HCT116 (cell line): ENCODE results near the gene NFIX. TPM values are rescaled to one million over a fixed set of nuclear protein-coding genes. Genes with fewer than 3 reads are reported as not detected.

Experiments used
- ATAC-seq: fragments of 200-7000 bp; cut with Tn5 transposase; 2 replicates; pipeline ENCODE4 v1.9.1; 2020; ENCODE audit warnings: mild to moderate bottlenecking, moderate library complexity
- BruUV-seq: library from RNA; stranded (reverse); fragments of 400-500 nt; replicated peaks from 2 replicates; lab custom pipeline; 2021; lab: Mats Ljungman, UMichigan
- CTCF ChIA-PET: fragments of 300-600 bp; sonication (Branson Sonifier 250); formaldehyde crosslinking; loops from one replicate; lab custom pipeline; 2021; ENCODE audit warnings: antibody characterized with exemption; lab: Charles Lee
- POLR2A ChIA-PET: fragments of 300-600, 350-600 bp; sonication (Branson Sonifier 250); formaldehyde crosslinking; loops from one replicate; lab custom pipeline; 2021; ENCODE audit warnings: antibody characterized with exemption; lab: Charles Lee
- RAD21 ChIA-PET, 2 experiments: fragments of 300-600 bp; sonication (Branson Sonifier 250); formaldehyde crosslinking; loops; one replicate each; lab custom pipeline; 2023; ENCODE audit warnings: low total read pairs in 2 of 2; ENCODE audit not compliant: uncharacterized antibody in 2 of 2, unreplicated experiment in 2 of 2, low non-redundant PET in 1 of 2; lab: Charles Lee
- DNase-seq: peaks from one replicate; pipeline ENCODE4 v3.0.0-alpha.2; 2010; ENCODE audit warnings: low read depth, low spot score
- H2AFZ ChIP-seq: fragments of 200-600 bp; shearing (Covaris generic), sonication (generic); 2 replicates; pipeline ENCODE4 v1.6.1; 2017; ENCODE audit warnings: low read depth, mixed run types, mixed read lengths, antibody characterized with exemption, low read length; ENCODE audit not compliant: poor library complexity, severe bottlenecking
- H3K27ac ChIP-seq: 2 replicates; pipeline ENCODE4 v1.5.1; 2012; ENCODE audit warnings: low read depth, low read length
- H3K27me3 ChIP-seq: fragments of 200-600 bp; sonication (generic); 2 replicates; pipeline ENCODE4 v1.6.1; 2016; ENCODE audit warnings: mixed run types, low read length, mixed read lengths; ENCODE audit not compliant: insufficient read depth
- H3K36me3 ChIP-seq, 2 experiments: fragments of 200-500 bp in 1 of 2; fragments of 200-600 bp in 1 of 2; sonication (Bioruptor generic) in 1 of 2; sonication (generic) in 1 of 2; 2 replicates each; pipeline versions ENCODE4 v1.5.1 to v1.6.1; 2014 to 2016; ENCODE audit warnings: low read length in 2 of 2, inconsistent platforms in 1 of 2, mixed read lengths in 1 of 2, mixed run types in 1 of 2; ENCODE audit not compliant: insufficient read depth in 2 of 2, control insufficient read depth in 1 of 2
- H3K4me1 ChIP-seq, 2 experiments: fragments of 200-600 bp in 1 of 2; sonication (generic) in 1 of 2; 2 replicates each; pipeline versions ENCODE4 v1.5.1 to v1.6.1; 2012 to 2017; ENCODE audit warnings: low read length in 2 of 2, inconsistent platforms in 1 of 2, mild to moderate bottlenecking in 1 of 2, mixed read lengths in 1 of 2, mixed run types in 1 of 2, moderate library complexity in 1 of 2; ENCODE audit not compliant: insufficient read depth in 2 of 2, control insufficient read depth in 1 of 2
- H3K4me2 ChIP-seq: fragments of 200-600 bp; sonication (generic); 2 replicates; pipeline ENCODE4 v1.6.1; 2017; ENCODE audit warnings: mixed run types, low read length, mixed read lengths
- H3K4me3 ChIP-seq, 2 experiments: fragments of 200-600 bp in 1 of 2; sonication (generic) in 1 of 2; replicated peaks in 1 of 2; 2 replicates each; pipeline ENCODE4 v1.5.1; 2011 to 2016; ENCODE audit warnings: low read length in 2 of 2, control low read depth in 1 of 2, low read depth in 1 of 2, mild to moderate bottlenecking in 1 of 2, mixed read lengths in 1 of 2, mixed run types in 1 of 2
- H3K79me2 ChIP-seq: fragments of 200-600 bp; sonication (generic); 2 replicates; pipeline ENCODE4 v1.6.1; 2017; ENCODE audit warnings: mild to moderate bottlenecking, mixed run types, low read length, moderate library complexity, mixed read lengths; ENCODE audit not compliant: insufficient read depth
- H3K9ac ChIP-seq: fragments of 200-600 bp; sonication (generic); 2 replicates; pipeline ENCODE4 v1.6.1; 2016; ENCODE audit warnings: low read length, mixed read lengths
- H3K9me2 ChIP-seq: fragments of 200-600 bp; sonication (generic), shearing (Covaris generic); 2 replicates; pipeline ENCODE4 v1.6.1; 2017; ENCODE audit warnings: mixed run types, mild to moderate bottlenecking, moderate library complexity; ENCODE audit not compliant: insufficient read depth
- H3K9me3 ChIP-seq, 2 experiments: fragments of 200-500 bp in 1 of 2; fragments of 200-600 bp in 1 of 2; sonication (Bioruptor generic) in 1 of 2; sonication (generic) in 1 of 2; 2 replicates each; pipeline ENCODE4 v1.6.1; 2014 to 2017; ENCODE audit warnings: low read length in 2 of 2, mixed read lengths in 2 of 2, inconsistent platforms in 1 of 2, low read depth in 1 of 2, mild to moderate bottlenecking in 1 of 2, mixed run types in 1 of 2, moderate library complexity in 1 of 2; ENCODE audit not compliant: control insufficient read depth in 1 of 2, insufficient read depth in 1 of 2
- H4K20me1 ChIP-seq: fragments of 200-600 bp; sonication (generic), shearing (Covaris generic); 2 replicates; pipeline ENCODE4 v1.6.1; 2017; ENCODE audit warnings: mixed run types, mild to moderate bottlenecking, moderate library complexity; ENCODE audit not compliant: insufficient read depth
- CTCF ChIP-seq, 3 experiments: fragments of 200-600 bp in 1 of 3; sonication (generic) in 1 of 3; IDR thresholded peaks in 2 of 3; conservative IDR thresholded peaks in 1 of 3; 2 replicates each; pipeline ENCODE4 v1.5.1; 2012 to 2017; ENCODE audit warnings: low read depth in 2 of 3, low read length in 2 of 3, antibody characterized with exemption in 1 of 3, borderline replicate concordance in 1 of 3, control low read depth in 1 of 3, mild to moderate bottlenecking in 1 of 3, mixed read lengths in 1 of 3, mixed run types in 1 of 3, moderate library complexity in 1 of 3; ENCODE audit not compliant: insufficient read depth in 1 of 3
- EGR1 ChIP-seq: IDR thresholded peaks from 2 replicates; pipeline ENCODE4 v1.6.1; 2012; ENCODE audit warnings: low read depth
- ELF1 ChIP-seq: IDR thresholded peaks from 2 replicates; pipeline ENCODE4 v1.6.1; 2012; ENCODE audit warnings: low read depth, borderline replicate concordance
- EZH2 ChIP-seq: fragments of 200-600 bp; sonication (generic); IDR thresholded peaks from 2 replicates; pipeline ENCODE4 v1.6.1; 2017; ENCODE audit warnings: antibody characterized with exemption, mixed run types
- MAX ChIP-seq: IDR thresholded peaks from 2 replicates; pipeline ENCODE4 v1.6.1; 2012
- POLR2A ChIP-seq: IDR thresholded peaks from 2 replicates; pipeline ENCODE4 v1.7.0; 2011; ENCODE audit warnings: borderline replicate concordance; ENCODE audit not compliant: insufficient read depth, insufficient read length; ENCODE audit errors: extremely low read depth
- RAD21 ChIP-seq: IDR thresholded peaks from 2 replicates; pipeline ENCODE4 v1.6.1; 2012; ENCODE audit warnings: low read depth, mild to moderate bottlenecking
- SP1 ChIP-seq: IDR thresholded peaks from 2 replicates; pipeline ENCODE4 v1.6.1; 2012; ENCODE audit warnings: low read depth
- SRF ChIP-seq: IDR thresholded peaks from 2 replicates; pipeline ENCODE4 v1.6.1; 2012; ENCODE audit warnings: low read depth
- TCF7L2 ChIP-seq: IDR thresholded peaks from 2 replicates; pipeline ENCODE4 v1.7.0; 2011; ENCODE audit warnings: borderline replicate concordance, inconsistent platforms; ENCODE audit not compliant: insufficient read depth, insufficient read length; ENCODE audit errors: extremely low read depth
- YY1 ChIP-seq: IDR thresholded peaks from 2 replicates; pipeline ENCODE4 v1.6.1; 2011; ENCODE audit warnings: low read length, low read depth, moderate library complexity, mild to moderate bottlenecking; ENCODE audit not compliant: insufficient replicate concordance; ENCODE audit errors: extremely low read depth
- ZBTB33 ChIP-seq: IDR thresholded peaks from 2 replicates; pipeline ENCODE4 v1.6.1; 2011; ENCODE audit warnings: mild to moderate bottlenecking, low read length, moderate library complexity; ENCODE audit not compliant: insufficient replicate concordance; ENCODE audit errors: extremely low read depth
- ZNF274 ChIP-seq: fragments of 200-500 bp; sonication (Bioruptor generic); IDR thresholded peaks from 2 replicates; pipeline ENCODE4 v1.6.1; 2014; ENCODE audit warnings: mild to moderate bottlenecking, low read depth, low read length, inconsistent platforms
- intact Hi-C: fragments of 100-400 bp; cut with micrococcal nuclease; formaldehyde crosslinking; loops from 2 replicates; pipeline ENCODE4 v1.10.0; 2022
- total RNA-seq: library from RNA; stranded (reverse); gene quantifications from one replicate; pipeline ENCODE4 v1.2.1, GENCODE V29; 2021; ENCODE audit not compliant: unreplicated experiment
- TF ChIP-seq, protein P1 (sequence below): IDR thresholded peaks from 2 replicates; pipeline ENCODE4 v1.6.1; 2012

NFIX gene
- total RNA-seq, 1 experiment from 2014 or later, result 34.8 TPM

GRCh38 chr19:13082192-13083007 is 87.1 kb downstream of the NFIX start:
- H3K36me3 ChIP-seq, result no peaks in the 10 kb centered on the region
- DNase-seq (no peak), ATAC-seq (peak; percentile 86)
- no peaks in the 10 kb centered on the region for H3K9me2 ChIP-seq
- ChIA-PET POLR2A (no interaction called here), CTCF (interaction anchor here (2.5 kb wide), 1 partner anchor 12 kb away, joined by 9 read pairs; no protein-coding TSS in a partner anchor), RAD21 (interaction anchor here in 1 of 2 experiments (1.0 kb wide), 1 partner anchor 48 kb away, joined by 3 read pairs; no protein-coding TSS in a partner anchor)
- H3K4me3 ChIP-seq, result no peak overlapping the region
- intact Hi-C loops, result no loop called here
- H3K9ac ChIP-seq, result no peak overlapping the region
- H3K4me2 ChIP-seq, result no peak overlapping the region
- H3K4me1 ChIP-seq, result peaks cover 18% of the 10 kb centered on the region in 2 experiments
- H3K79me2 ChIP-seq, result no peaks in the 10 kb centered on the region
- H3K27me3 ChIP-seq, result no peaks in the 10 kb centered on the region
- no peaks in the 10 kb centered on the region for H3K9me3 ChIP-seq
- TF ChIP-seq RAD21 (peak; percentile 63), POLR2A (no peak), CTCF (IDR thresholded peaks at IDR 0.05 in 2 of 3, conservative IDR thresholded peaks at IDR 0.05 in 1 of 3; ENCODE audit: borderline replicate concordance in 1 of 3, insufficient read depth in 1 of 3, low read depth in 2 of 3, low read length in 2 of 3) (peak; percentile 43 to 70 (median 51); a peak in 5 of 6 replicates)
- H4K20me1 ChIP-seq, result no peaks in the 10 kb centered on the region
- H2AFZ ChIP-seq, result no peak overlapping the region
- no TSS peak for BruUV-seq
- H3K27ac ChIP-seq, result no peak overlapping the region

- no TSS peak for BruUV-seq
- Histone ChIP-seq H3K9ac (no peak overlapping the region), H3K4me2 (no peak overlapping the region), H4K20me1 (no peaks in the 10 kb centered on the region), H3K27me3 (no peaks in the 10 kb centered on the region), H3K27ac (no peak overlapping the region), H3K4me3 (no peak overlapping the region), H3K9me2 (no peaks in the 10 kb centered on the region), H3K9me3 (no peaks in the 10 kb centered on the region), H3K36me3 (no peaks in the 10 kb centered on the region), H3K4me1 (peaks cover 18% of the 10 kb centered on the region in 2 experiments), H3K79me2 (no peaks in the 10 kb centered on the region), H2AFZ (no peak overlapping the region)
- CTCF ChIA-PET, result interaction anchor here (2.5 kb wide), 1 partner anchor 11 kb away, joined by 9 read pairs; no protein-coding TSS in a partner anchor
- DNase-seq (no peak), ATAC-seq (no peak)
- RAD21 ChIA-PET, result interaction anchor here in 1 of 2 experiments (1.0 kb wide), 1 partner anchor 49 kb away, joined by 3 read pairs; no protein-coding TSS in a partner anchor
- intact Hi-C loops, result no loop called here
- POLR2A ChIA-PET, result no interaction called here
- TF ChIP-seq TCF7L2, result no peak
- TF ChIP-seq ZBTB33, result no peak
- TF ChIP-seq MAX, result no peak
- no peak for TF ChIP-seq ZNF274
- TF ChIP-seq SP1, result no peak
- TF ChIP-seq EGR1, result no peak
- no peak for TF ChIP-seq SRF
- TF ChIP-seq POLR2A, result no peak
- no peak for TF ChIP-seq YY1
- TF ChIP-seq, protein P1, sequence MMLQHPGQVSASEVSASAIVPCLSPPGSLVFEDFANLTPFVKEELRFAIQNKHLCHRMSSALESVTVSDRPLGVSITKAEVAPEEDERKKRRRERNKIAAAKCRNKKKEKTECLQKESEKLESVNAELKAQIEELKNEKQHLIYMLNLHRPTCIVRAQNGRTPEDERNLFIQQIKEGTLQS, result no peak
- TF ChIP-seq EZH2, result no peak
- no peak for TF ChIP-seq ELF1
Observed at GRCh38 chr19:13083008-13083404, 87.7 kb downstream of the NFIX start.
